CD14-positive monocyte (primary cell): Measurements from ENCODE around the gene CRTC1. TPM values are rescaled to one million over a fixed set of nuclear protein-coding genes. Genes with fewer than 3 reads are reported as not detected.

Experiments
- DNase-seq, 3 donors: peaks; one replicate each; pipeline ENCODE4 v3.0.0-alpha.2; 2011 to 2022
- H2AFZ ChIP-seq: 2 replicates; pipeline ENCODE4 v1.6.0; 2012; ENCODE audit warnings: mild to moderate bottlenecking, low read depth, low read length, inconsistent platforms; ENCODE audit not compliant: insufficient read depth, poor library complexity, severe bottlenecking
- H3K27ac ChIP-seq, 2 donors: 1 replicate in 1 of 2; 2 replicates in 1 of 2; pipeline ENCODE4 v1.5.1; 2012 to 2013; ENCODE audit warnings: low read length in 2 of 2, control low read depth in 1 of 2, inconsistent platforms in 1 of 2, low read depth in 1 of 2, mild to moderate bottlenecking in 1 of 2
- H3K27me3 ChIP-seq, 2 donors: one replicate each; pipeline versions ENCODE4 v1.6.0 to v1.6.1; 2011 to 2013; ENCODE audit warnings: low read length in 2 of 2; ENCODE audit not compliant: control insufficient read depth in 2 of 2, insufficient read depth in 2 of 2
- H3K36me3 ChIP-seq, 2 donors: replicated peaks in 1 of 2; 1 replicate in 1 of 2; 2 replicates in 1 of 2; pipeline versions ENCODE4 v1.5.1 to v1.6.1; 2012 to 2013; ENCODE audit warnings: low read length in 2 of 2, control low read depth in 1 of 2, inconsistent platforms in 1 of 2, mild to moderate bottlenecking in 1 of 2; ENCODE audit not compliant: insufficient read depth in 2 of 2, control insufficient read depth in 1 of 2
- H3K4me1 ChIP-seq, 2 donors: 1 replicate in 1 of 2; 2 replicates in 1 of 2; pipeline versions ENCODE4 v1.5.1 to v1.6.1; 2012 to 2013; ENCODE audit warnings: low read length in 2 of 2, control low read depth in 1 of 2, inconsistent platforms in 1 of 2, mild to moderate bottlenecking in 1 of 2, moderate library complexity in 1 of 2; ENCODE audit not compliant: insufficient read depth in 2 of 2, control insufficient read depth in 1 of 2
- H3K4me2 ChIP-seq: replicated peaks from 2 replicates; pipeline ENCODE3; 2012; ENCODE audit warnings: low read length, moderate library complexity, mild to moderate bottlenecking; ENCODE audit not compliant: poor library complexity, severe bottlenecking; ENCODE audit errors: extremely low read depth
- H3K4me3 ChIP-seq, 3 experiments: fragments of 200-600 bp in 1 of 3; sonication (generic) in 1 of 3; replicated peaks in 1 of 3; 1 replicate in 2 of 3; 2 replicates in 1 of 3; pipeline ENCODE4 v1.5.1; 2011 to 2013; ENCODE audit warnings: low read length in 3 of 3, mild to moderate bottlenecking in 3 of 3, control low read depth in 2 of 3, low read depth in 2 of 3, inconsistent platforms in 1 of 3, moderate library complexity in 1 of 3
- H3K79me2 ChIP-seq: 2 replicates; pipeline ENCODE4 v1.6.0; 2012; ENCODE audit warnings: mild to moderate bottlenecking, control low read depth, inconsistent platforms, low read length, moderate library complexity; ENCODE audit not compliant: insufficient read depth
- H3K9ac ChIP-seq: 2 replicates; pipeline ENCODE4 v1.6.0; 2017; ENCODE audit warnings: low read length, mild to moderate bottlenecking; ENCODE audit not compliant: insufficient read depth, poor library complexity, severe bottlenecking
- H3K9me3 ChIP-seq, 2 donors: replicated peaks in 1 of 2; 1 replicate in 1 of 2; 2 replicates in 1 of 2; pipeline versions ENCODE4 v1.5.1 to v1.6.1; 2012 to 2013; ENCODE audit warnings: low read length in 2 of 2, control low read depth in 1 of 2; ENCODE audit not compliant: control insufficient read depth in 1 of 2, insufficient read depth in 1 of 2
- H4K20me1 ChIP-seq: 2 replicates; pipeline ENCODE4 v1.6.0; 2012; ENCODE audit warnings: mild to moderate bottlenecking, low read length, control low read depth, moderate library complexity; ENCODE audit not compliant: insufficient read depth
- H3K27ac Mint-ChIP-seq, 7 donors: one replicate each; pipeline ENCODE4 v1.8.0; 2020; ENCODE audit warnings: mild to moderate bottlenecking in 7 of 7, mixed read lengths in 7 of 7, moderate library complexity in 6 of 7, inconsistent platforms in 2 of 7
- H3K27me3 Mint-ChIP-seq, 3 donors: one replicate each; pipeline ENCODE4 v1.8.0; 2021 to 2022; ENCODE audit warnings: low read depth in 3 of 3, mild to moderate bottlenecking in 3 of 3, mixed read lengths in 3 of 3, moderate library complexity in 3 of 3, inconsistent platforms in 1 of 3
- H3K36me3 Mint-ChIP-seq, 2 donors: one replicate each; pipeline ENCODE4 v1.8.0; 2020; ENCODE audit warnings: mixed read lengths in 2 of 2, inconsistent platforms in 1 of 2, mild to moderate bottlenecking in 1 of 2
- H3K4me1 Mint-ChIP-seq: one replicate; pipeline ENCODE4 v1.8.0; 2020; ENCODE audit warnings: mild to moderate bottlenecking, mixed read lengths
- H3K4me3 Mint-ChIP-seq, 2 donors: one replicate each; pipeline ENCODE4 v1.8.0; 2020; ENCODE audit warnings: mild to moderate bottlenecking in 2 of 2, mixed read lengths in 2 of 2, moderate library complexity in 1 of 2
- H3K9me3 Mint-ChIP-seq, 7 donors: one replicate each; pipeline ENCODE4 v1.8.0; 2020 to 2022; ENCODE audit warnings: mixed read lengths in 7 of 7, mild to moderate bottlenecking in 6 of 7, moderate library complexity in 6 of 7, inconsistent platforms in 2 of 7
- WGBS: methylation state at CpG from one replicate; pipeline ENCODE4 v1.1.5; 2013; ENCODE audit warnings: missing lambda C conversion rate; ENCODE audit not compliant: insufficient coverage; 5-methylcytosine and 5-hydroxymethylcytosine counted together
- intact Hi-C, 2 donors: fragments of 100-400 bp; cut with micrococcal nuclease; formaldehyde crosslinking; loops; one replicate each; pipeline versions ENCODE4 v1.15.0 to v1.15.1; 2023
- polyA plus RNA-seq, 3 donors: library from polyadenylated mRNA; depleted of rRNA in 1 of 3; unstranded in 2 of 3; stranded (reverse) in 1 of 3; fragments of 300-500 nt in 2 of 3; fragments of >200 nt in 1 of 3; fragmentation: Illumina TruSeq in 2 of 3; gene quantifications; 1 replicate in 2 of 3; 2 replicates in 1 of 3; pipeline ENCODE4 v1.2.3, GENCODE V29; 2012 to 2021
- TF ChIP-seq, protein P1 (sequence below): fragments of 200-600 bp; IDR thresholded peaks from one replicate; pipeline ENCODE4 v1.8.0; 2022; ENCODE audit warnings: antibody characterized with exemption, mild to moderate bottlenecking

Gene CRTC1
- polyA plus RNA-seq, 3 donors = 0.28 to 9.2 (median 0.55) TPM

DNA sequence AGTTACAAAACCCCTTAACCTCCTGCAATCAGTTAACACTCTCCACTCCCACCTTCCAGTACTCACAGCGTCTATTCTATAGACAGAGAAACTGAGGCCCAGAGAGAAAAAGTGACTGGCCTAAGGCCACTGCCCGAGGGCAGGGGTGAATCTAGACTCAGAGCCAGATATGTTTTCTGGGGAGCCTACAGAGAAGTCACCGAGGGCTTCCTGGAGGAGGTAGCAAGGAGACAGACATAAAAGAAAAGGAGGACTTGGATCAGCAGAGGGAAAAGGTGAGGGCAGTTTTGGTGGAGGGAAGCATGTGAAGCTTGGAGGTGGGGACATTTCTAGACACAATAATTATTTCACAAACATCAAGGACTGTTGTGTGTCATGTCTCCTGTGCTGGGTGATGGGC is 109.2 kb downstream of the CRTC1 start:
- no peak for DNase-seq
- Histone ChIP-seq H3K36me3 (no peaks in the 10 kb centered on the region), H3K4me2 (no peak overlapping the region), H3K4me1 (peaks cover 15 to 33% of the 10 kb centered on the region in 2 donors), H3K9ac (no peak overlapping the region), H3K27me3 (peaks cover 45 to 90% of the 10 kb centered on the region in 2 donors), H3K4me3 (no peak overlapping the region), H3K79me2 (no peaks in the 10 kb centered on the region), H3K9me3 (peaks cover 0 to 14% of the 10 kb centered on the region in 2 donors), H4K20me1 (no peaks in the 10 kb centered on the region), H3K27ac (no peak overlapping the region), H2AFZ (no peak overlapping the region)
- Mint-ChIP-seq H3K4me3 (peak overlapping the region in 1 of 2 donors; percentile 71), H3K27ac (peak overlapping the region in 1 of 7 donors; percentile 52), H3K27me3 (peaks cover 89 to 96% (median 94%) of the 10 kb centered on the region in 3 donors), H3K4me1 (peaks cover 30% of the 10 kb centered on the region), H3K9me3 (peaks cover 0 to 34% (median 17%) of the 10 kb centered on the region in 7 donors), H3K36me3 (peaks cover 5 to 9% of the 10 kb centered on the region in 2 donors)
- intact Hi-C loops = no loop called here
- 86% methylated on average over 1 of the region's 3 CpGs for WGBS
- TF ChIP-seq, protein P1, sequence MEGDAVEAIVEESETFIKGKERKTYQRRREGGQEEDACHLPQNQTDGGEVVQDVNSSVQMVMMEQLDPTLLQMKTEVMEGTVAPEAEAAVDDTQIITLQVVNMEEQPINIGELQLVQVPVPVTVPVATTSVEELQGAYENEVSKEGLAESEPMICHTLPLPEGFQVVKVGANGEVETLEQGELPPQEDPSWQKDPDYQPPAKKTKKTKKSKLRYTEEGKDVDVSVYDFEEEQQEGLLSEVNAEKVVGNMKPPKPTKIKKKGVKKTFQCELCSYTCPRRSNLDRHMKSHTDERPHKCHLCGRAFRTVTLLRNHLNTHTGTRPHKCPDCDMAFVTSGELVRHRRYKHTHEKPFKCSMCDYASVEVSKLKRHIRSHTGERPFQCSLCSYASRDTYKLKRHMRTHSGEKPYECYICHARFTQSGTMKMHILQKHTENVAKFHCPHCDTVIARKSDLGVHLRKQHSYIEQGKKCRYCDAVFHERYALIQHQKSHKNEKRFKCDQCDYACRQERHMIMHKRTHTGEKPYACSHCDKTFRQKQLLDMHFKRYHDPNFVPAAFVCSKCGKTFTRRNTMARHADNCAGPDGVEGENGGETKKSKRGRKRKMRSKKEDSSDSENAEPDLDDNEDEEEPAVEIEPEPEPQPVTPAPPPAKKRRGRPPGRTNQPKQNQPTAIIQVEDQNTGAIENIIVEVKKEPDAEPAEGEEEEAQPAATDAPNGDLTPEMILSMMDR = no peak

DNA sequence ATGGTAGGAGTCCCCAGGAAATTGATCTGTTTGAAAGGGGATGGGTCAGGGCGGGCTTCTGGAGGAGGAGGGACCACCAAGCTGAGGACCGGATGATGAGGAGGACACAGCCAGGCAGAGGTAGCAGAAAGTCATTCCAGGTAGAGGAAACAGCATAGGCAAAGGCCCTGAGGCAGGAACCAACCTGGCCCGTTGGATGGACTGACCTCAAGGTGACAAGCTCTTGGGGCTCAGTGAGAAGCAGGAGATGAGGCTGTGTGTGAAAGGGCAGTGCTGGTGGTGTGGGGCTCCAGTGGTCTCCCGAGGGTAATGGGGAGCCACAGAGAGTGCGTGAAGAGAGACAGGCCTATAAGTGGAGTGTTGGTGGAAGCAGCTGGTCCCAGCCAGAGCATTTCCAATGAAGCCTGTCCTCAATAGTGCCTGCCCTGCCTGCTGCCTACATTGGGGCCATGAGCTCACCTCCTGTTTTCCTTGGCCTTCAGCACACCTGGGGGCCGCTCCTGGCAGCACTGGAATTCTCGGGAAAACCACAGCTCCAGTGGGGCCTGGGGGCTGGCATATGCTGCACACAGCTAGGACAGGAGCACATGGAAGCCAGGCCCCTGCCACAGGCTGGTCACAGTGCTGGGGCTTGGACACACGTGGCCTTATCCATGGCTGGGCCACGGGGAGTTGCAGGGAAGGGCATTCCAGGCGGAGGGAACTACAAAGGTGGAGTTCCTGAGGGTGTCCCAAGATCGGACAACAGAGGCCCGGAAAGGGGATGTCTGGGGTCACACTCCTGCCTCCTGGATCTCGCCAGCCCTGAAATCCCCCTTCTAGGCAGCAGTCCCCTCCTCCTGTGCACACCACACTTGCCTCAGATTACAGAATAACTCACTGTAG is 109.9 kb downstream of the CRTC1 start:
- Histone ChIP-seq H3K9ac (no peak overlapping the region), H3K4me2 (no peak overlapping the region), H3K4me1 (peaks cover 15 to 26% of the 10 kb centered on the region in 2 donors), H3K27ac (no peak overlapping the region), H3K9me3 (peaks cover 0 to 12% of the 10 kb centered on the region in 2 donors), H2AFZ (no peak overlapping the region), H4K20me1 (no peaks in the 10 kb centered on the region), H3K4me3 (no peak overlapping the region), H3K27me3 (peaks cover 45 to 86% of the 10 kb centered on the region in 2 donors), H3K36me3 (no peaks in the 10 kb centered on the region), H3K79me2 (no peaks in the 10 kb centered on the region)
- 86% methylated on average over 11 of the region's 13 CpGs for WGBS
- peaks cover 23% of the 10 kb centered on the region for H3K4me1 Mint-ChIP-seq
- peak overlapping the region in 1 of 7 donors; percentile 52 for H3K27ac Mint-ChIP-seq
- H3K4me3 Mint-ChIP-seq = peak overlapping the region in 1 of 2 donors; percentile 71
- intact Hi-C loops = no loop called here
- no peak for DNase-seq
- H3K27me3 Mint-ChIP-seq = peaks cover 87 to 96% (median 90%) of the 10 kb centered on the region in 3 donors
- peaks cover 5 to 9% of the 10 kb centered on the region in 2 donors for H3K36me3 Mint-ChIP-seq
- peaks cover 0 to 28% (median 13%) of the 10 kb centered on the region in 7 donors for H3K9me3 Mint-ChIP-seq
- TF ChIP-seq, protein P1 = no peak
